ENCODE data around the gene FAM162A. TPM values are rescaled to one million over a fixed set of nuclear protein-coding genes. Genes with fewer than 3 reads are reported as not detected.

The FAM162A gene
- total RNA-seq, 4 donors from 2014 or later, result 16.8 to 34.6 (median 24.0) TPM

DNA sequence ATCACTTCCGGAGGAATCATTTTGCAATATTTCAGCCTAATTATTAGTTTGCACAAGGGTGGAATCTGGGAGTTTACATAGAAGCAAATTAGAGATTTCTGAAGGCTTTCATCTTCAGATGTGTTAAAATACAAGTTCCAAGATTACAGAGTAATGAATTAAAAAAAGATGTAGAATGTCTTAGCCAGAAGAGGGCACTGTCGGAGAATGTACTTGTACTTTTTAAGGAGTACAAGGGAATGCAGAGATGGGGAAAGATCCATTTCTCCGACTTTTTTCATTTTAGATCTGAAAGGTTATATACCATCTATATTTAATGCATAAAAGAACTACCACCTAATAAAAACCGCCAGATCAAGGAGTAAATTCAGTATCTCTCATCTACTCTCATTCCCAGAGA, 75.0 kb downstream of the FAM162A start:
- DNase-seq (ENCODE audit: low spot score) (no peak), ATAC-seq (ENCODE audit: low FRiP score) (no peak)
- no peak for TF ChIP-seq CTCF (IDR thresholded peaks at IDR 0.05)

DNA sequence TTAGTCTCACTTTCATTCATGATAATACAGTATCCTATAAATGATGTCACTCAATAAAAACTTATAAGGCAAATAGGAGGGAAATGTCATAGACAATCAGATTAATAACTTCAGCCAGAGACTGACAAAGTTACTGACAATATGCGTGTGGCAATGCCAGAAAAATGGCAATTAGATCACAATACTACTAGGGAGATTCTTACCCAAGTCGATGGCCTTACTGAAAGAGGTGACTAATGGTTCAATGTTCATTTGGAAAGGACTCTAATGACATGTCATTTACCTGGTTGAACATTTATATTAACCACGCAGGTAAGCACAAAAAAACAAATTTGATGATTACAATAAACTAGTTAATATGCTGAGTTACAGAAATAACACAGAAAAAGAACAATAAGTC, 77.8 kb downstream of the FAM162A start:
- no peak for TF ChIP-seq CTCF (IDR thresholded peaks at IDR 0.05)
- DNase-seq (ENCODE audit: low spot score), result no peak
- no peak for ATAC-seq (ENCODE audit: low FRiP score)

Small RNAs within 50 kb of the gene (small RNA-seq; reads per million reads assigned to genes)
- not detected for gene AC083798.1

Other genes starting within 250 kb of the FAM162A start
- not detected for gene CASR, start 200.5 kb upstream of the FAM162A start, total RNA-seq
- gene CSTA, start 58.9 kb upstream of the FAM162A start, total RNA-seq, result 1 to 10 TPM; 2.7 to 9.1 (median 6.3) TPM
- 10 to 100 TPM; 12.9 to 21.6 (median 17.0) TPM for gene MIX23, start 951 bp upstream of the FAM162A start, total RNA-seq
- gene WDR5B, start 31.9 kb downstream of the FAM162A start, total RNA-seq, result 1 to 10 TPM; 3.0 to 6.6 (median 3.4) TPM
- gene KPNA1, start 130.8 kb downstream of the FAM162A start, total RNA-seq, result 10 to 100 TPM; 31.1 to 60.8 (median 46.7) TPM
- gene PARP9, start 180.1 kb downstream of the FAM162A start, total RNA-seq, result 10 to 100 TPM; 19.0 to 84.0 (median 26.1) TPM
- gene DTX3L, start 180.2 kb downstream of the FAM162A start, total RNA-seq, result 10 to 100 TPM; 24.0 to 60.2 (median 38.0) TPM
- gene PARP15, start 193.5 kb downstream of the FAM162A start, total RNA-seq, result 1 to 10 TPM; 3.3 to 6.8 (median 4.2) TPM